Measurements from ENCODE around the gene PPP1R1A.

PPP1R1A gene

DNA sequence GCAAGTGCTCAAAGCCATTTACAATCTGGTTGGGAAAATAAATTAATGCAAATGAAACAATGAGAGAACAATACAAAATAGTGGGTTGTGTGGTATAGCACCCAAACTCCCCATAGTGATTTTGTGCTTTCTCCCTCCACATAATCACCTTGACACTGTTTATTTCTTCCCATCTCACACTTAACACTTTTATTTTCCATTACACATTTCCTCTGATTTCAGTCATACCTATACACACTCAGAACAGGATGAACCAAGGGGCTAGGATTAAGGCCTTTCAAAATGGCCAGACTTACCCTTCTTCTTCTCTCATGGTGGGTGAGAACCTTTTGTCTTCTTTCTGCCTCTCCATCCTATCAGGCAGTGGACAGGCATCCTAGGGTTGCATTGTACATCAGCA lies 53.0 kb downstream of the PPP1R1A start:
- DNase-seq (ENCODE audit: low read depth): no peak

DNA sequence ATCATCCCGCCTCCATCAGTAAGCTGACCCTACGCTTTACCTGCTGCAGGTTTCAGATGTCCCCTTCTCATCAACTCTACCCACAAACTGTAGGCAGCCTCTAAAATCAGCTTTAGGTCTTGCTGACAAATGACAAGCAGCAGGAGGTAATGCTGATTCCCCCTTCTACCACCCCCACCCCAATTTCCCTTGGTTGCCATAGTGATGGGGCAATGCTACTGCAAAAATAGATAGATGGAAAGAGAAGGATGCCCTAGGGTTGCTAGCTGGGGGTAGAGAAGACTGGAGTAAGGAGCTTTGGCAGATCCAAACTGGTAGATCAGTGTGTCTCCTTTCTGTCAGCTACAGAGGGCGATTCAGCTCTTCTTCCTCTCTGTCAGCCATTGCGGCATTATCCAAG lies 58.9 kb downstream of the PPP1R1A start:
- no peak for DNase-seq (ENCODE audit: low read depth)
